Tongue (tissue), 2 donors: ENCODE measurements around the gene TEPSIN. TPM values are rescaled to one million over a fixed set of nuclear protein-coding genes. Genes with fewer than 3 reads are reported as not detected.

ENCODE experiments used
- DNase-seq: peaks from one replicate; pipeline ENCODE4 v3.0.0-alpha.2; 2015
- total RNA-seq: library from RNA; depleted of rRNA; stranded (reverse); fragments of >200 nt; gene quantifications from one replicate; pipeline ENCODE4 v1.2.3, GENCODE V29; 2014

TEPSIN gene
- total RNA-seq, 1 donor from 2014 or later: 14.6 TPM

DNA sequence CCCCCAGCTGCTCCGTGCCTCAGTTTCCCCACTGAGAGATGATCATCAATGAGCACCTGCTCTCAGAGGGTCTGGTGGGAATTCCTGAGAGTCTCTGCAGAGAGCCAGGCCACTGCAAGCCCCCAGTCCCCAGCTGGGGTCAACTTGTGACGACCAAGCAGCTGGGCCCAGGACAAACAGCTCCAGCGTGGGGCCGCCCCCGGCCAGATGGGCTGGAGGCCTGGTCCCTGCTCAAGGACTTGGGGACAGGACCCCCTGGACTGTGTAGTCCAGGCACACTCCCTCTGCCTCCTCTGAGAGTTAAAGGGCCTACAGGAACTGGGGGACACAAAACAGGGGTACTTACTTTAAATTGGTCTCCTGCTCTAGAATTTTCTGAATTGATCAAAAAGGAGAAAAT, 56.3 kb downstream of the TEPSIN start:
- no peak for DNase-seq

DNA sequence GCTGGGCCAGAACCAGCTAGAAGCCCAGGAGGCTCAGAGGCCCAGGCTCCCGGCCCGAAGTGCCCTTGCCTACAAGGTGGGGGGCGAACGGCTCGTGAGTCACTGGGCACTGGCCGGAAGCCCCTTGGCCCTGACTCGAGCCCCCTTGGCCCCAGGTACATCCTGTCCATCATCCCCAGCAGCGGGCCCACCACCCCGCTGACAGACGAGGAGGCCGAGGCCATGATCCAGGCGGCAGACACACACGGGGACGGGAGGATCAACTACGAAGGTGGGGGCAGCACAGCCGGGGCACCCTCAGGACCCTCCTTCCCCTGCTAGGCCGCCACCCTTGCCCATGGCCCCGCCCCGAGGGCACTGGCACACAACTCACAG, 57.1 kb downstream of the TEPSIN start:
- DNase-seq: no peak

DNA sequence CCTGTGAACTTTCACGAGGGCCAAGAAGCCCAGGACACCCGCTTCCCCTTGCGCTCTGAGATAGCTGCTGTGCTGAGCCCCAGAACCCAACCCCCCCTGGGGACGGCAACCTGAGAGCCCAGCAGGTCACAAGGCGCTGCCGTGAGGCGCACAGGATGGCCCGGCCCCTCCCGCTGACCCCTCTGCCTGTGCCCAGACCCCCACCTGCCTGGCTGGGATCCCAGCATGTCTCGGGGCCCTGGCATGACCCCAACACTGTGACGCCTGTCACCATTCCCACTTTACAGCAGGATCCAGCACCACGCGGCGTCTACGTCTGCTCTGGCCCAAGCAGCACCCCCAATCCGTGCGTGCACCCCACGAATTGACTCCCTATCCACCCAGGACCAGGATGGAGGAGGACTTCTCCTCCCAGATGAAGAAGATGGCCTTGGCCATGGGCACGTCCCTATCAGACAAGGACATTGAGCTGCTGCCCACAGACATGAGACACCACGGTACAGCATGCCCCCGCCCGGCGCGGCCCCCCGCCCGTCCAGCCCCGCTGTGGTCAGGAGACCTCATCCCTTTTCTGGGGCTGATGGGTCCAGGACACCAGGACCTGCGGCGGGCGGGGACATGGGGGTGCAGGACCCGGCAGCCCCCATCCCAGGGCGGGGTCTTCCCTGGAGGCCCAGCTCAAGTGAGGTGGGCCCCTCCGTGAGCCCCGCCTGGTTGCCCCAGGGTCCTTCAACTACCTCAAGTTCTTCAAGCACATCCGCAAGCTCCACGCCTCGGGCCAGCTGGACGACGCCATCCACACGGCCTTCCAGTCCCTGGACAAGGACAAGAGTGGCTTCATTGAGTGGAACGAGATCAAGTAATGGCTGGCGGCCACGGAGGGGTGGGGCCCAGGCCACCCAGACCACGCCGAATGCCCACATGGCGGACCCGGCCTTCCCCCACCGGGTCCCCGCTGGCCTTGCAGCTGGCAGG, 57.7 kb downstream of the TEPSIN start:
- no peak for DNase-seq

DNA sequence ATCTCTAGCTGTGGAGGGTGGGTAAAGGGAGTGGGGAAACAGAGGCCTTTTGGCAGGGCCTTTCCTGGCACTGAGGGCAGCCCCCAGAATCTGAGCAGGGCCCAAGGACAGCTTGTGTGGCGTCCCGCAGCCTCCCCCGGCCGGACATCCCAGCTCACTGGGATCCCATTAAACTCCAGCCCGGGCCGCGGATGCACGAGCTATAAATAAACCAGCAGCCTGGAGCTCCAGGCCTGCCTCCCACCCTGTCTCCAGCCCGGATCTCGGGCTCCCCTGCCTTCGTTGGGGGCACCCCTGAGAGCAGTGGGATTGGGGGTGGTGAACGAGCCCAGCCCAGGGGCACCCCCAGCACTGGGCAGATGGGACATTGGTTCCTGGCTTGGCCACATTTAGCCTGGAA, 59.0 kb downstream of the TEPSIN start:
- peak; percentile 50 for DNase-seq

DNA sequence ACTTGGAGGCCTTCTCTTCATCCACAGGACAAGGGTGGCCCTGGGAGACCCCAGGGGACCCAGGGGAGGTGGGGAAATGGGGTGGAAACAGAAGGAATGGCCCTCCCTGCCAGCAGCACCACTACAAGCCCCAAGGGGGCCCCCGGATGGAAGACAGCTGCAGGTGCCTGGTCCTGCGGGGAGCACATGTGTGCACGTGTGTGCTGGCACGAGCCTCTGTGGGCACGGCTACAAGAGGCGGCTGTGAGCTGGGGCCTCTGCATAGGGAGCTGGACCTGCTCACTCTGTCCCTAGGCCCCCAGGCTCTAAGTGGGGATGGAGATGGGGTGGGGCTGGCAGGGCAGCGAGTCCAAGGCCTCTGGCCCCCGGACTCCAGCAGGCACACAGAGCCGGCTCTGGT, 59.6 kb downstream of the TEPSIN start:
- DNase-seq: peak; percentile 58

Other genes with a start within 250 kb of the TEPSIN start
- gene CHMP6, start 247.2 kb downstream of the TEPSIN start, total RNA-seq: 22.5 TPM
- 73.9 TPM for gene BAIAP2, start 203.9 kb downstream of the TEPSIN start, total RNA-seq
- gene PVALEF, start 73.5 kb downstream of the TEPSIN start, total RNA-seq: not detected
- gene AATK, start 72.8 kb downstream of the TEPSIN start, total RNA-seq: 11.1 TPM
- 8.9 TPM for gene CEP131, start 16.1 kb downstream of the TEPSIN start, total RNA-seq
- 23.7 TPM for gene NDUFAF8, start 263 bp upstream of the TEPSIN start, total RNA-seq
- gene SLC38A10, start 56.3 kb upstream of the TEPSIN start, total RNA-seq: 52.7 TPM
- 13.7 TPM for gene BAHCC1, start 156.4 kb upstream of the TEPSIN start, total RNA-seq